IMR-90 (cell line): ENCODE results near the gene ACIN1. TPM values are rescaled to one million over a fixed set of nuclear protein-coding genes. Genes with fewer than 3 reads are reported as not detected.

ENCODE experiments used
- ATAC-seq: fragments of 200-7000 bp; cut with Tn5 transposase; 2 replicates; pipeline ENCODE4 v1.9.1; 2020; ENCODE audit warnings: low read depth, mild to moderate bottlenecking, moderate library complexity
- BruUV-seq: library from RNA; stranded (reverse); fragments of 400-500 nt; replicated peaks from 2 replicates; lab custom pipeline; 2021; lab: Mats Ljungman, UMichigan
- CTCF ChIA-PET: fragments of 300-600 bp; formaldehyde crosslinking; extraction: SDS; loops from one replicate; lab custom pipeline; 2021; ENCODE audit warnings: antibody characterized with exemption; lab: Yijun Ruan, JAX
- POLR2A ChIA-PET: fragments of 300-600 bp; sonication (Branson Sonifier 250); formaldehyde crosslinking; loops from one replicate; lab custom pipeline; 2022; ENCODE audit warnings: antibody characterized with exemption; ENCODE audit not compliant: unreplicated experiment; lab: Charles Lee
- DNase-seq: peaks from one replicate; pipeline ENCODE4 v3.0.0; 2013
- H2AFZ ChIP-seq: replicated peaks from 2 replicates; pipeline ENCODE3; 2013; ENCODE audit warnings: low read length, mild to moderate bottlenecking; ENCODE audit not compliant: poor library complexity
- H2AK5ac ChIP-seq: 2 replicates; pipeline ENCODE4 v1.6.1; 2013; ENCODE audit warnings: low read depth, low read length, inconsistent platforms
- H2AK9ac ChIP-seq: replicated peaks from 2 replicates; pipeline ENCODE3; 2013; ENCODE audit warnings: mild to moderate bottlenecking, low read depth, low read length, moderate library complexity; ENCODE audit not compliant: poor library complexity
- H2BK120ac ChIP-seq: 2 replicates; pipeline ENCODE4 v1.6.1; 2013; ENCODE audit warnings: low read depth, low read length, inconsistent platforms
- H2BK15ac ChIP-seq: 3 replicates; pipeline ENCODE4 v1.6.1; 2013; ENCODE audit warnings: low read depth, low read length, inconsistent platforms
- H2BK20ac ChIP-seq: 2 replicates; pipeline ENCODE4 v1.6.1; 2013; ENCODE audit warnings: low read depth, mild to moderate bottlenecking, inconsistent platforms, low read length, moderate library complexity
- H2BK5ac ChIP-seq: 2 replicates; pipeline ENCODE4 v1.6.1; 2013; ENCODE audit warnings: mild to moderate bottlenecking, low read depth, low read length, inconsistent platforms; ENCODE audit not compliant: poor library complexity, severe bottlenecking
- H3K14ac ChIP-seq: replicated peaks from 2 replicates; pipeline ENCODE4 v1.6.1; 2013; ENCODE audit warnings: low read depth, low read length, inconsistent platforms
- H3K18ac ChIP-seq: 2 replicates; pipeline ENCODE4 v1.6.1; 2013; ENCODE audit warnings: low read depth, low read length, control low read depth
- H3K23ac ChIP-seq: 2 replicates; pipeline ENCODE4 v1.6.1; 2013; ENCODE audit warnings: low read depth, low read length, inconsistent platforms
- H3K27ac ChIP-seq: 2 replicates; pipeline ENCODE4 v1.5.1; 2013; ENCODE audit warnings: mild to moderate bottlenecking, control low read depth, low read length; ENCODE audit not compliant: insufficient read depth
- H3K27me3 ChIP-seq: 2 replicates; pipeline ENCODE4 v1.6.1; 2013; ENCODE audit warnings: low read length; ENCODE audit not compliant: control insufficient read depth, insufficient read depth
- H3K36me3 ChIP-seq: 2 replicates; pipeline ENCODE4 v1.6.1; 2013; ENCODE audit warnings: low read length, mixed read lengths; ENCODE audit not compliant: control insufficient read depth, insufficient read depth
- H3K4ac ChIP-seq: 2 replicates; pipeline ENCODE4 v1.6.1; 2013; ENCODE audit warnings: low read depth, low read length, inconsistent platforms
- H3K4me1 ChIP-seq: 2 replicates; pipeline ENCODE4 v1.6.1; 2013; ENCODE audit warnings: low read length, mixed read lengths; ENCODE audit not compliant: control insufficient read depth, insufficient read depth
- H3K4me2 ChIP-seq: 2 replicates; pipeline ENCODE4 v1.6.1; 2013; ENCODE audit warnings: low read depth, mild to moderate bottlenecking, control low read depth, low read length, moderate library complexity
- H3K4me3 ChIP-seq: 2 replicates; pipeline ENCODE4 v1.5.1; 2013; ENCODE audit warnings: low read depth, mild to moderate bottlenecking, control low read depth, low read length, moderate library complexity; ENCODE audit not compliant: insufficient read depth
- H3K56ac ChIP-seq: 2 replicates; pipeline ENCODE4 v1.6.1; 2013; ENCODE audit warnings: low read length, inconsistent platforms; ENCODE audit not compliant: insufficient read depth; ENCODE audit errors: extremely low read depth
- H3K79me1 ChIP-seq, 2 experiments: 2 replicates each; pipeline ENCODE4 v1.6.1; 2013; ENCODE audit warnings: low read length in 2 of 2, inconsistent platforms in 1 of 2, low read depth in 1 of 2
- H3K9ac ChIP-seq: 2 replicates; pipeline ENCODE4 v1.6.1; 2013; ENCODE audit warnings: low read depth, low read length, control low read depth
- H3K9me1 ChIP-seq: 2 replicates; pipeline ENCODE4 v1.6.1; 2013; ENCODE audit warnings: low read length, inconsistent platforms; ENCODE audit not compliant: insufficient read depth
- H3K9me3 ChIP-seq: 2 replicates; pipeline ENCODE4 v1.6.1; 2013; ENCODE audit warnings: low read length; ENCODE audit not compliant: control insufficient read depth, insufficient read depth
- H4K20me1 ChIP-seq: 2 replicates; pipeline ENCODE4 v1.6.1; 2013; ENCODE audit warnings: low read length, inconsistent platforms; ENCODE audit not compliant: insufficient read depth
- H4K5ac ChIP-seq: 2 replicates; pipeline ENCODE4 v1.6.1; 2013; ENCODE audit warnings: mild to moderate bottlenecking, low read depth, low read length, control low read depth
- H4K8ac ChIP-seq, 2 experiments: 2 replicates each; pipeline ENCODE4 v1.6.1; 2013; ENCODE audit warnings: low read depth in 2 of 2, low read length in 2 of 2, control low read depth in 1 of 2, inconsistent platforms in 1 of 2
- H4K91ac ChIP-seq: 2 replicates; pipeline ENCODE4 v1.6.1; 2013; ENCODE audit warnings: low read depth, low read length, inconsistent platforms; ENCODE audit not compliant: insufficient read depth
- BHLHE40 ChIP-seq: fragments of 150-350 bp; IDR thresholded peaks from 2 replicates; pipeline ENCODE4 v1.6.1; 2016; ENCODE audit warnings: mild to moderate bottlenecking, low read depth, low read length
- CHD1 ChIP-seq: IDR thresholded peaks from 2 replicates; pipeline ENCODE4 v1.6.1; 2012; ENCODE audit warnings: low read depth, low read length, improper control_type of control experiment
- CTCF ChIP-seq: conservative IDR thresholded peaks from 2 replicates; pipeline ENCODE4 v1.5.1; 2012; ENCODE audit warnings: mild to moderate bottlenecking, low read depth, low read length, improper control_type of control experiment
- ELK1 ChIP-seq: fragments of 150-350 bp; IDR thresholded peaks from 2 replicates; pipeline ENCODE4 v1.6.1; 2016; ENCODE audit warnings: low read depth, mild to moderate bottlenecking, low read length, moderate library complexity, borderline replicate concordance
- FOS ChIP-seq: fragments of 150-350 bp; IDR thresholded peaks from 2 replicates; pipeline ENCODE4 v1.6.1; 2016; ENCODE audit warnings: low read depth, low read length
- MAFK ChIP-seq: IDR thresholded peaks from 2 replicates; pipeline ENCODE4 v1.6.1; 2012; ENCODE audit warnings: low read depth, low read length, improper control_type of control experiment
- MAZ ChIP-seq: IDR thresholded peaks from 2 replicates; pipeline ENCODE4 v1.6.1; 2012; ENCODE audit warnings: low read depth, mild to moderate bottlenecking, low read length, improper control_type of control experiment, moderate library complexity, borderline replicate concordance
- MXI1 ChIP-seq: IDR thresholded peaks from 2 replicates; pipeline ENCODE4 v1.6.1; 2012; ENCODE audit warnings: low read depth, mild to moderate bottlenecking, low read length, moderate library complexity, borderline replicate concordance
- NFE2L2 ChIP-seq: fragments of 150-350 bp; IDR thresholded peaks from 2 replicates; pipeline ENCODE4 v1.6.1; 2016; ENCODE audit warnings: low read depth, mild to moderate bottlenecking, low read length
- POLR2A ChIP-seq: IDR thresholded peaks from 2 replicates; pipeline ENCODE4 v1.6.1; 2012; ENCODE audit warnings: mild to moderate bottlenecking, low read depth, low read length
- RAD21 ChIP-seq: IDR thresholded peaks from 2 replicates; pipeline ENCODE4 v1.6.1; 2012; ENCODE audit warnings: low read length, improper control_type of control experiment
- RCOR1 ChIP-seq: IDR thresholded peaks from 2 replicates; pipeline ENCODE4 v1.6.1; 2012; ENCODE audit warnings: mild to moderate bottlenecking, low read length, improper control_type of control experiment; ENCODE audit not compliant: insufficient replicate concordance
- SMC3 ChIP-seq: fragments of 150-350 bp; IDR thresholded peaks from 2 replicates; pipeline ENCODE4 v1.6.1; 2016; ENCODE audit warnings: low read depth, mild to moderate bottlenecking, antibody characterized with exemption, low read length, moderate library complexity
- USF2 ChIP-seq: fragments of 150-350 bp; IDR thresholded peaks from 2 replicates; pipeline ENCODE4 v1.6.1; 2017; ENCODE audit warnings: mild to moderate bottlenecking, antibody characterized with exemption, low read length, low read depth
- WGBS, 2 experiments: methylation state at CpG; one replicate each; pipeline versions ENCODE4 v1.1.5 to v1.1.7; 2013; ENCODE audit warnings: missing lambda C conversion rate in 2 of 2; ENCODE audit not compliant: insufficient read length in 1 of 2; ENCODE audit errors: extremely low coverage in 2 of 2; 5-methylcytosine and 5-hydroxymethylcytosine counted together
- dilution Hi-C: fragments of 300-500 bp; cut with HindIII; formaldehyde crosslinking; loops from one replicate; pipeline ENCODE4 v1.14.3; 2018; ENCODE audit warnings: low sequenced_read_pairs; ENCODE audit not compliant: unreplicated experiment
- in situ Hi-C: fragments of 300-500 bp; cut with MboI; formaldehyde crosslinking; loops from 3 replicates; pipeline ENCODE4 v1.14.3; 2019; ENCODE audit warnings: low sequenced_read_pairs, inconsistent platforms, mixed read lengths
- intact Hi-C: fragments of 100-400 bp; cut with micrococcal nuclease; formaldehyde crosslinking; loops from 2 replicates; pipeline ENCODE4 v1.10.0; 2022
- polyA plus RNA-seq, 3 experiments: library from polyadenylated mRNA; depleted of rRNA; stranded (reverse); fragments of >200 nt; gene quantifications; 2 replicates each; pipeline ENCODE4 v1.2.3, GENCODE V29; 2012; ENCODE audit warnings: low replicate concordance in 1 of 3
- total RNA-seq: library from RNA; depleted of rRNA; stranded (reverse); fragments of >200 nt; gene quantifications from 2 replicates; pipeline ENCODE4 v1.2.3, GENCODE V29; 2012

The ACIN1 gene
- total and polyA plus RNA-seq, 2 of the 4 experiments (the other 2 are of a cell fraction) = 73.8 to 185 TPM

- no peak overlapping the region for H3K18ac ChIP-seq
- no peak overlapping the region for H3K4me2 ChIP-seq
- no peak overlapping the region for H3K4ac ChIP-seq
- H3K4me1 ChIP-seq = no peaks in the 10 kb centered on the region
- BruUV-seq = no TSS peak
- no peak overlapping the region for H2AFZ ChIP-seq
- H3K9me1 ChIP-seq = no peaks in the 10 kb centered on the region
- H4K5ac ChIP-seq = no peak overlapping the region
- no peak overlapping the region for H2BK20ac ChIP-seq
- H3K27me3 ChIP-seq = peaks cover 32% of the 10 kb centered on the region
- DNase-seq (no peak), ATAC-seq (no peak)
- H3K23ac ChIP-seq = no peak overlapping the region
- H2BK120ac ChIP-seq = no peak overlapping the region
- dilution Hi-C loops = no loop called here
- no peak overlapping the region for H3K27ac ChIP-seq
- no peaks in the 10 kb centered on the region for H4K20me1 ChIP-seq
- H3K14ac ChIP-seq = no peak overlapping the region
- no peak overlapping the region for H2AK5ac ChIP-seq
- intact Hi-C loops = no loop called here
- no peak overlapping the region for H3K4me3 ChIP-seq
- no CpG with 5 or more reads among the region's 4 CpGs for WGBS, 2 experiments
- H3K56ac ChIP-seq = no peak overlapping the region
- no peak overlapping the region for H2AK9ac ChIP-seq
- H2BK15ac ChIP-seq = no peak overlapping the region
- H3K9me3 ChIP-seq = no peaks in the 10 kb centered on the region
- POLR2A ChIA-PET = no interaction called here
- H4K91ac ChIP-seq = no peak overlapping the region
- H2BK5ac ChIP-seq = no peak overlapping the region
- CTCF ChIA-PET = interaction anchor here (0.9 kb wide), 1 partner anchor 22 kb away, joined by 3 read pairs; no protein-coding TSS in a partner anchor
- no peaks in the 10 kb centered on the region for H3K79me1 ChIP-seq
- TF ChIP-seq MAZ (no peak), CHD1 (no peak), MAFK (no peak), BHLHE40 (no peak), FOS (no peak), CTCF (no peak), USF2 (no peak), POLR2A (no peak), ELK1 (no peak), NFE2L2 (no peak), SMC3 (no peak), MXI1 (no peak), RAD21 (no peak), RCOR1 (no peak)
- H4K8ac ChIP-seq = no peak overlapping the region
- no peaks in the 10 kb centered on the region for H3K36me3 ChIP-seq
- in situ Hi-C loops = no loop called here
- no peak overlapping the region for H3K9ac ChIP-seq
Measured at GRCh38 chr14:23142826-23143225, 47.9 kb upstream of the ACIN1 start.
